Loucy (cell line): ENCODE results near the gene NPM1.

ENCODE experiments used
- H2AFZ ChIP-seq: fragments of 200-600 bp; sonication (generic); 2 replicates; pipeline ENCODE4 v1.6.0; 2016; ENCODE audit warnings: antibody characterized with exemption, mild to moderate bottlenecking, low read length, moderate library complexity
- H3F3A ChIP-seq: fragments of 200-600 bp; 2 replicates; pipeline ENCODE4 v1.6.0; 2016; ENCODE audit warnings: antibody characterized with exemption, low read depth, mild to moderate bottlenecking
- H3K27me3 ChIP-seq: fragments of 200-600 bp; sonication (generic); 2 replicates; pipeline ENCODE4 v1.6.1; 2014; ENCODE audit warnings: low read length, mild to moderate bottlenecking; ENCODE audit not compliant: insufficient read depth, poor library complexity, severe bottlenecking
- H3K36me3 ChIP-seq: fragments of 200-600 bp; sonication (generic); 2 replicates; pipeline ENCODE4 v1.6.1; 2016; ENCODE audit warnings: low read length; ENCODE audit not compliant: insufficient read depth
- H3K4me1 ChIP-seq: fragments of 200-600 bp; sonication (generic); 2 replicates; pipeline ENCODE4 v1.5.1; 2014; ENCODE audit warnings: low read length, mild to moderate bottlenecking; ENCODE audit not compliant: insufficient read depth, poor library complexity, severe bottlenecking
- H3K4me2 ChIP-seq: fragments of 200-600 bp; sonication (generic); 2 replicates; pipeline ENCODE4 v1.6.0; 2014; ENCODE audit warnings: antibody characterized with exemption, low read length, low read depth, mild to moderate bottlenecking; ENCODE audit not compliant: poor library complexity, severe bottlenecking
- H3K4me3 ChIP-seq: fragments of 200-600 bp; sonication (generic); 2 replicates; pipeline ENCODE4 v1.5.1; 2014; ENCODE audit warnings: low read length, mild to moderate bottlenecking, mixed read lengths; ENCODE audit not compliant: poor library complexity, severe bottlenecking
- H3K79me2 ChIP-seq: fragments of 200-600 bp; sonication (generic); 2 replicates; pipeline ENCODE4 v1.6.1; 2014; ENCODE audit warnings: low read length; ENCODE audit not compliant: insufficient read depth
- H3K9ac ChIP-seq: fragments of 200-600 bp; sonication (generic); 2 replicates; pipeline ENCODE4 v1.6.0; 2014; ENCODE audit warnings: mild to moderate bottlenecking, low read depth, low read length, moderate library complexity; ENCODE audit not compliant: poor library complexity, severe bottlenecking
- H3K9me2 ChIP-seq: fragments of 200-600 bp; sonication (generic); replicated peaks from 2 replicates; pipeline ENCODE4 v1.6.1; 2016; ENCODE audit warnings: low read depth, low read length, mixed read lengths
- H3K9me3 ChIP-seq: fragments of 200-600 bp; sonication (generic); 2 replicates; pipeline ENCODE4 v1.6.1; 2014; ENCODE audit warnings: mild to moderate bottlenecking, antibody characterized with exemption, low read length, low read depth; ENCODE audit not compliant: insufficient read depth
- H4K20me1 ChIP-seq: fragments of 200-600 bp; sonication (generic); 2 replicates; pipeline ENCODE4 v1.6.0; 2014; ENCODE audit warnings: antibody characterized with exemption, low read length, mild to moderate bottlenecking; ENCODE audit not compliant: insufficient read depth, poor library complexity, severe bottlenecking
- CTCF ChIP-seq: fragments of 200-600 bp; sonication (generic); conservative IDR thresholded peaks from 2 replicates; pipeline ENCODE4 v1.5.1; 2014; ENCODE audit warnings: mild to moderate bottlenecking, antibody characterized with exemption, low read length
- EZH2phosphoT487 ChIP-seq: fragments of 200-600 bp; IDR thresholded peaks from 2 replicates; pipeline ENCODE4 v1.6.1; 2018; ENCODE audit warnings: antibody characterized with exemption, mild to moderate bottlenecking, moderate library complexity, borderline replicate concordance

NPM1 gene

GRCh38 chr5:171342362-171343111 is 45.1 kb upstream of the NPM1 start:
- Histone ChIP-seq H3K79me2 (no peaks in the 10 kb centered on the region), H3K36me3 (no peaks in the 10 kb centered on the region), H3K4me3 (no peak overlapping the region), H3K4me2 (no peak overlapping the region), H3K4me1 (no peaks in the 10 kb centered on the region), H4K20me1 (no peaks in the 10 kb centered on the region), H3F3A (no peaks in the 10 kb centered on the region), H3K27me3 (no peaks in the 10 kb centered on the region), H2AFZ (no peak overlapping the region), H3K9me3 (no peaks in the 10 kb centered on the region), H3K9me2 (no peaks in the 10 kb centered on the region), H3K9ac (no peak overlapping the region)
- TF ChIP-seq EZH2phosphoT487 (no peak), CTCF (peak; percentile 64)

- Histone ChIP-seq H3K9ac (no peak overlapping the region), H3K36me3 (no peaks in the 10 kb centered on the region)
Observed at GRCh38 chr5:171344936-171345608, 42.6 kb upstream of the NPM1 start.

GRCh38 chr5:171351536-171352073 is 36.0 kb upstream of the NPM1 start:
- no peak overlapping the region for H2AFZ ChIP-seq
- no peak for TF ChIP-seq EZH2phosphoT487
- H3K27me3 ChIP-seq, result no peaks in the 10 kb centered on the region
- no peaks in the 10 kb centered on the region for H3K4me1 ChIP-seq
- H3K4me3 ChIP-seq, result no peak overlapping the region
- H3F3A ChIP-seq, result no peaks in the 10 kb centered on the region
- H3K9me3 ChIP-seq, result no peaks in the 10 kb centered on the region
- H3K4me2 ChIP-seq, result no peak overlapping the region
- H4K20me1 ChIP-seq, result no peaks in the 10 kb centered on the region
- H3K36me3 ChIP-seq, result no peaks in the 10 kb centered on the region
- no peaks in the 10 kb centered on the region for H3K79me2 ChIP-seq
- H3K9me2 ChIP-seq, result no peaks in the 10 kb centered on the region
- H3K9ac ChIP-seq, result no peak overlapping the region

More at GRCh38 chr5:171344936-171345608, 42.6 kb upstream of the NPM1 start:
- Histone ChIP-seq H4K20me1 (no peaks in the 10 kb centered on the region), H3K4me1 (no peaks in the 10 kb centered on the region), H3K9me2 (no peaks in the 10 kb centered on the region), H3K4me3 (no peak overlapping the region), H2AFZ (no peak overlapping the region), H3K4me2 (no peak overlapping the region), H3F3A (no peaks in the 10 kb centered on the region), H3K79me2 (no peaks in the 10 kb centered on the region), H3K27me3 (no peaks in the 10 kb centered on the region), H3K9me3 (no peaks in the 10 kb centered on the region)
- TF ChIP-seq EZH2phosphoT487, result no peak

GRCh38 chr5:171355302-171355724 is 32.3 kb upstream of the NPM1 start:
- Histone ChIP-seq H3K9me2 (no peaks in the 10 kb centered on the region), H3K4me2 (no peak overlapping the region), H3K9me3 (no peaks in the 10 kb centered on the region)

More at GRCh38 chr5:171355302-171355724, 32.3 kb upstream of the NPM1 start:
- H3K27me3 ChIP-seq, result no peaks in the 10 kb centered on the region
- H3K79me2 ChIP-seq, result no peaks in the 10 kb centered on the region
- H3K9ac ChIP-seq, result no peak overlapping the region
- no peaks in the 10 kb centered on the region for H3K4me1 ChIP-seq
- TF ChIP-seq EZH2phosphoT487 (no peak), CTCF (no peak)
- no peaks in the 10 kb centered on the region for H3K36me3 ChIP-seq
- no peaks in the 10 kb centered on the region for H4K20me1 ChIP-seq
- no peak overlapping the region for H2AFZ ChIP-seq
- no peaks in the 10 kb centered on the region for H3F3A ChIP-seq
- no peak overlapping the region for H3K4me3 ChIP-seq
